ENCODE data around the gene TMEM131.
"Not testable (repeated sequence)": the region's sequence is repeated elsewhere in the genome, so short reads cannot be mapped to it uniquely, and the experiment has no call there.

The TMEM131 gene

GRCh38 chr2:97988722-97989121, 7.0 kb downstream of the TMEM131 start:
- no peak for DNase-seq

- no peak for DNase-seq
These were observed 9.8 kb downstream of the TMEM131 start for GRCh38 chr2:97985998-97986397.

- DNase-seq, result no peak
These were observed 12.1 kb downstream of the TMEM131 start for GRCh38 chr2:97983698-97984097.

- DNase-seq, result no peak
These were observed 12.6 kb downstream of the TMEM131 start for GRCh38 chr2:97983134-97983533.

- peak; percentile 42 for DNase-seq
These were observed 13.1 kb downstream of the TMEM131 start for GRCh38 chr2:97982621-97983020.

- no peak for DNase-seq
These were observed 13.8 kb downstream of the TMEM131 start for GRCh38 chr2:97981961-97982360.

- no peak for DNase-seq
These were observed 15.8 kb downstream of the TMEM131 start for GRCh38 chr2:97979904-97980303.

GRCh38 chr2:97974471-97974870, 21.3 kb downstream of the TMEM131 start:
- no peak for DNase-seq

GRCh38 chr2:97970293-97971060, 25.3 kb downstream of the TMEM131 start:
- DNase-seq, result no peak

- peak; percentile 13 for DNase-seq
These were observed 26.4 kb downstream of the TMEM131 start for GRCh38 chr2:97969081-97970067.

- no peak for DNase-seq
These were observed 27.7 kb downstream of the TMEM131 start for GRCh38 chr2:97967931-97968627.

GRCh38 chr2:97967216-97967592, 28.5 kb downstream of the TMEM131 start:
- no peak for DNase-seq

- DNase-seq, result no peak
These were observed 29.1 kb downstream of the TMEM131 start for GRCh38 chr2:97966545-97967215.

- DNase-seq, result no peak
These were observed 30.6 kb downstream of the TMEM131 start for GRCh38 chr2:97965116-97965515.

- no peak for DNase-seq
These were observed 31.9 kb downstream of the TMEM131 start for GRCh38 chr2:97963880-97964279.

- no peak for DNase-seq
These were observed 32.7 kb downstream of the TMEM131 start for GRCh38 chr2:97963079-97963406.

GRCh38 chr2:97961534-97961933, 34.2 kb downstream of the TMEM131 start:
- no peak for DNase-seq

- no peak for DNase-seq
These were observed 37.6 kb downstream of the TMEM131 start for GRCh38 chr2:97958184-97958583.

- no peak for DNase-seq
These were observed 38.1 kb downstream of the TMEM131 start for GRCh38 chr2:97957432-97958183.

- DNase-seq, result not testable (repeated sequence)
These were observed 39.0 kb downstream of the TMEM131 start for GRCh38 chr2:97956753-97957152.

GRCh38 chr2:97953853-97954252, 41.9 kb downstream of the TMEM131 start:
- DNase-seq, result no peak

GRCh38 chr2:97952357-97952756, 43.4 kb downstream of the TMEM131 start:
- DNase-seq, result no peak

Measured in fibroblast of skin of scalp (primary cell).